Raji (cell line): ENCODE measurements around the gene SNRNP200.
A peak's percentile ranks its signal among the peaks of the same experiment; 100 is the strongest.

Experiments
- POLR2A ChIP-seq: IDR thresholded peaks from 2 replicates; pipeline ENCODE4 v1.6.1; 2011; ENCODE audit warnings: low read depth, low read length, control low read depth; ENCODE audit not compliant: insufficient read depth

Gene SNRNP200

GRCh38 chr2:96248624-96249023, 56.7 kb downstream of the SNRNP200 start:
- no peak for TF ChIP-seq POLR2A

GRCh38 chr2:96247896-96248295, 57.5 kb downstream of the SNRNP200 start:
- TF ChIP-seq POLR2A = no peak

- no peak for TF ChIP-seq POLR2A
These were observed 58.3 kb downstream of the SNRNP200 start for GRCh38 chr2:96247009-96247408.

DNA sequence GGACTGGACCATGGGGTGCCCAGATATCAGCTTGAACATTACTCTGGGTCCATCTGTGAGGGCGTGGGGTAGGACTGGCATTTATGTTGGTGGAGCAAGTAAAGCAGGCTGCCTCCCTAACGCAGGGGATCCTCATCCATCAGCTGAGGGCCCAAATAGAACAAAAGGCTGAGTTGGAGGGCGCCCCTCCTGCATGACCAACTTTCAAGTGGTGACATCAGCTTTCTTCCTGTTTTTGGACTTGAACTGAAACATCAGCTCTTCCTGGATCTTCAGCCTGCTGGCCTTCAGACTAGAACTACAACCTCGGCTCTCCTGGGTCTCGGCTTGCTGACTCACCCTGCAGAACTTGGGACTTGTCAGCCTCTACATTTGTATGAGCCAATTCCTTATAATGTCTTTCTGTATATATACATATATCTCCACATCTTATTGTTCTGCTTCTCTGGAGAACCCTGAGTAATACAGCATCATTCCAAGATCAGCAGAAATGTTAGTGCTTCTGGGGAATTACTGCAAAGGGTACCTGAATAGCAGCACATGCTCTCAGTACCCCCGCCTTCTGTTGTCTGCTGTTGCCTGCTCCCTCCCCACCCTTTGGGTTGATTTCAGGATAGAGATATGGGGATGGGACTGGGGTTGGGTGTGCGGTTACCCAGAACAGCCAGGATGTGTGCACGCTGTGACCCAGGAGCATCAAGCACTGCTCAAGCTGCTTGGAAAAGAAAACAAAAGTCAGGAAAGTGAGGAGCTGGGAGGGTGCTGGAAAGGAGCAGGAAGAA, 59.5 kb downstream of the SNRNP200 start:
- no peak for TF ChIP-seq POLR2A

- TF ChIP-seq POLR2A = no peak
These were observed 61.5 kb downstream of the SNRNP200 start for GRCh38 chr2:96243843-96244242.

DNA sequence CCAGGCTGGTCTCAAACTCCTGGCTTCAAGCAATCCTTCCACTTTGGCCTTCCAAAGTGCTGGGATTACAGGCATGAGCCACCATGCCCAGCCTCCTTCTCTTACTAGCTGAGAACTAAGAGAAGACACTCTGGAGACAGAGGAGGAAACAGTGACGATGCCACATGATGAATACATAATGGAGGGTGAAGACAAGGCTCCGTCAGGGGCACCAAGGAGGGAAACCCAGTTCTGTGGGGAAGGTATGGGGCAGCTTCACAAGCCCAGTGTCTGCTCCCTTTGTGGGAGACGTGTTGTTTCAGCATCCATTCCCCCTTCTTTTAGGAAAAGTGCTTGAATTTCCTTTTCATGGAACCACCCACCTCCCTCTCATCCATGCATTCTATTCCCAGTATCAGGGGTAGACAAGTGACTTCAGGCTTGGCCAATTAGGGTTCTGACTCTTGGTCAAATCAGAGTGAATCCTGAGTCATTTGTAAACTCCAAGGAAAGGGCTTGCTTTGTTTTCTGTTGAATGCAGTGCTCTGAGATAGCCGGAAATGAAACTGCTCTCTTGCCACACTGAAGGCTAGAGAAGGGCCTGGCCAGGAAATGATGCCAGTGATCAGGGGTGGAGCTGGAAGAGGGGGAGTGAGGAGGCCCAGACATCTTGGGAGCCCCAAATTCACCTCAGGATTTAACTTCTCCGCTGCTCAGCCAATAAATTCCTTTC, 63.3 kb downstream of the SNRNP200 start:
- peak; percentile 54; the same call in 1 of the 2 replicates for TF ChIP-seq POLR2A

DNA sequence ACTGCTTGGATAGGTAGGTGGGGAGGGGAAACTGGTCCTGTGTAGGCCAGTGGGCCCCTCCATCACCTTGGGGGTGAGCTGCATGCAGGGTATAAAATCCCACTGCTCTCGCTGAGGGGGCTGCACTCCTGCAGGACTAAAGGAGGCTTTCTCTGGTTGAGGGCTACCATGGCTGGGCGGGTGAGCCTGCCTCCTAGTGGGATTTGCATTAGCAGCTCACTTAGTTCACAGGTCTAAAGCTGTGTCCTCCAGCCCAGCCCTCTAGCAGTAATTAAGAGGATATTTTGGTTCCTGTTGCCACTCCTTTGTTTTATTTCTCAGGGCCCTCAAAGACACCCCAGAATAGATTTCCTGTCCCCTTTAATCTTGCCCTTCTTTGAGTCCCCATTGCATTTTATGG, 64.1 kb downstream of the SNRNP200 start:
- no peak for TF ChIP-seq POLR2A

GRCh38 chr2:96240341-96241038, 64.9 kb downstream of the SNRNP200 start:
- TF ChIP-seq POLR2A = no peak

DNA sequence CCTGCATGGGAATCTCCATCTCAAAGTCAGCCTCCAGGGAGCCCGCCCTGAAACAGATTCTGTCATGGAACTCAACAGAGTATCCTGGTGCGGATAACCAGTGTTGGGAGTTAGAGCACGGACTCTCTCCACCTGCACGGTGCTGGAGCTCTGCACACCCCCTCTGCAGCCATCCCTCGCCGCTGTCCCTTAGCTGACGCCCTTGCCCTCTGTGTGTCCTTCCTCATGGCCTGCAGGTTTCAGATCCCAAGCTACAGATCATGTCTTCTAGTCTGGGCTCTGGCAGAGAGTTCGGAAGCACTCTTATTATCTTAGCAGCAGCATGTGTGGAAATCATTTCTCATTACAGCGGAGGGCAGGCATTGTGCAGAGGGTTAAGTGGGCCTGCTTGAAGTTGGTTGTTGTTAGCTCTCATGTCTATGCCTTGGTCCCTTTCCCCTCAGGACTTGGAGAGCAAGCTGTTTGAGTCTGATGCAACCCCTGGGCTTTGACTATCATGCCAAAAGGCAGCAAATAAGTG, 65.5 kb downstream of the SNRNP200 start:
- TF ChIP-seq POLR2A = no peak

DNA sequence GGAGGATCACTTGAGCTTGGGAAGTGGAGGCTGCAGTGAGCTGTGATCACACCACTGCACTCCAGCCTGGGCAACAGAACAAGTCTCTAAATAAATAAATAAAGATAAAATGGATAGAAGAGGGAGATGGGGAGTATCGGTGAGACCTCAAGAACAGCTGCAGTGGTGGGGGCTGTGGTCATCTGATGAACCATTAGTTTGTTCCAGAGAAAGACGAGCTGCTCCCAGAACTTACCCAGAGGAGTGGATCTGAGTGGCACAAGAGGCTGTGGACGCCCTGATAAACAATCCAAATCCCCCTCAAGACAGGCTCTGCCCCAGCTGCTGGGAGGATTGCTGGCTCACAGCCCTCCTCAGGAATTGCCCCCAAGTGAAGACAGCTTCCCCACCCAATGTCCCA, 66.3 kb downstream of the SNRNP200 start:
- no peak for TF ChIP-seq POLR2A

DNA sequence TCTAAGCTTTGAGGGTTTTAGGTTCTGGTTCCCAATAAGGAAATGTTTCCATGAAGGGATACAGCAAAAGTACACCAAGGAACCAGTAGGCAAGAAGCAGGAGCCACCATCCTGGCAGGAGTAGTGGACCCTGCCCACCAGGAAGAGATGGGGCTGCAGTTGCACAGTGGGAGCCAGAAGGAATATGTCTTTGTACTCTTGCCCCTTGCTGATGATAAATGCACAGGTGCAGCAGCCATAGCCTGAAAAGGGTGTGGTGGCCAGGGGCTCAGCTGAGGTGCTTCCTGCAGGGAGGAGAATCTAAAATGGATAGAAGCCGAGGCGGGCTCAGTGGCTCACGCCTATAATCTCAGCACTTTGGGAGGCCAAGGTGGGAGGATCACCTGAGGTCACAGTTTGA, 67.1 kb downstream of the SNRNP200 start:
- no peak for TF ChIP-seq POLR2A

GRCh38 chr2:96236882-96237281, 68.5 kb downstream of the SNRNP200 start:
- no peak for TF ChIP-seq POLR2A

GRCh38 chr2:96233880-96234316, 71.4 kb downstream of the SNRNP200 start:
- no peak for TF ChIP-seq POLR2A

DNA sequence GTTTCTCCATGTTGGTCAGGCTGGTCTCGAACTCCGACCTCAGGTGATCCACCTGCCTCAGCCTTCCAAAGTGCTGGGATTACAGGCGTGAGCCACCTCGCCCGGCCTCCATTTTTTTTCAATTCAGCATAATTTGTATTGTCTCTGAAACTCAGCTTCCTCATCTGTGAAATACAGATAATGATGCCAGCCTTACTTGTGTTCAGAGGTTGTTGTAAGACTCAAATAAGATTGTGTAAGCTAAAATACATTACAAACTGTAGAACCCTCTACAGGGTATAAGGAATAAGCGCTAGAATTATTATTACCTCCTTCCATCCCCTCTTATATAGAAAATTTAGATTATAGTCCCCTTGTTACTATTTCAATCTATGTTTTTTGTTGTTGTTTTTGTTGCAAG, 71.9 kb downstream of the SNRNP200 start:
- no peak for TF ChIP-seq POLR2A

GRCh38 chr2:96231316-96231715, 74.0 kb downstream of the SNRNP200 start:
- no peak for TF ChIP-seq POLR2A

DNA sequence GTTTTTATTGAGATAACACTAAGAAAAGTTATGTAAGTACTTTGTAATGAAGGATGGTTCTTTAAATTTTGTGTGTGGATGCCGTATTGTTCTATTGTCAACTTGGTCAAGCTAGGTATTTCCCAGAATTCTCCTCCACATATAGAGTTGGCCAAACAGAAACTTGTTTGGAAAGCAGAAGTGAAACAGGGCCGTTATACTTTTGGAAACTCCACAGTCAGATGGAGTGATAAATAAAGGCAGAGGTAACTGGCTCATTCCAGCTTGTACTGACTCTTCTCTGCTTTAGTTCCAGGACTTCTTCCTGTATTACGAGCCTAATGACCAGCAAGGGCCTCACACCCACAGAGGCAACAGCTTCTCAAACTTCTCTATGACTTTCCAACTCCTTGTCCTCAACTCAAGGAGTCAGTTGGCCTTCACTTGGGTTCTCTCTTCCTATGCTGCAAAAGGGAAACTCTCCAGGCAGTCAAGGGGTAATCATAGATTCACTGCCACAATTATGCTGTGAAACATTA, 80.3 kb downstream of the SNRNP200 start:
- no peak; the same call in 1 of the 2 replicates for TF ChIP-seq POLR2A
